Middle frontal gyrus (tissue), 1 donor: ENCODE measurements around the gene RPL39.
"Not testable (repeated sequence)": the region's sequence is repeated elsewhere in the genome, so short reads cannot be mapped to it uniquely, and the experiment has no call there.

Source experiments
- DNase-seq: peaks from one replicate; pipeline ENCODE4 v3.0.0-alpha.2; 2015; ENCODE audit warnings: low spot score; ENCODE audit errors: extremely low spot score

RPL39 gene

GRCh38 chrX:119763181-119763580, 28.2 kb downstream of the RPL39 start:
- no peak for DNase-seq

GRCh38 chrX:119762718-119763117, 28.7 kb downstream of the RPL39 start:
- no peak for DNase-seq

GRCh38 chrX:119760026-119760877, 31.2 kb downstream of the RPL39 start:
- no peak for DNase-seq

- DNase-seq, result no peak
These were observed 32.1 kb downstream of the RPL39 start for GRCh38 chrX:119759248-119759766.

- DNase-seq, result no peak
These were observed 32.6 kb downstream of the RPL39 start for GRCh38 chrX:119758731-119759247.

GRCh38 chrX:119757979-119758730, 33.3 kb downstream of the RPL39 start, which contains the start of gene SOWAHD:
Gene SOWAHD, plus strand, starts transcription at chrX:119758588. Its CDS starts 80 bp downstream, at chrX:119758668.
- DNase-seq, result no peak

GRCh38 chrX:119757646-119757978, 33.8 kb downstream of the RPL39 start:
- no peak for DNase-seq

GRCh38 chrX:119756926-119757635, 34.3 kb downstream of the RPL39 start:
- no peak for DNase-seq

GRCh38 chrX:119755981-119756533, 35.4 kb downstream of the RPL39 start:
- no peak for DNase-seq

- DNase-seq, result no peak
These were observed 37.7 kb downstream of the RPL39 start for GRCh38 chrX:119753639-119754257.

- no peak for DNase-seq
These were observed 38.4 kb downstream of the RPL39 start for GRCh38 chrX:119753001-119753400.

GRCh38 chrX:119750751-119751150, 40.7 kb downstream of the RPL39 start:
- not testable (repeated sequence) for DNase-seq

- DNase-seq, result not testable (repeated sequence)
These were observed 41.3 kb downstream of the RPL39 start for GRCh38 chrX:119750131-119750530.

- no peak for DNase-seq
These were observed 46.1 kb downstream of the RPL39 start for GRCh38 chrX:119745283-119745848.

- no peak for DNase-seq
These were observed 52.7 kb downstream of the RPL39 start for GRCh38 chrX:119738742-119739141.
